ENCODE measurements around the gene PDE6B. TPM values are rescaled to one million over a fixed set of nuclear protein-coding genes. Genes with fewer than 3 reads are reported as not detected.

The PDE6B gene
- total and polyA plus RNA-seq, 2 of the 13 experiments (the other 11 are each of a cell fraction or from before 2014, with no cell fraction given), result 0.38 to 0.40 TPM

- TF ChIP-seq ZNF367 (CRISPR knock-in tag; IDR thresholded peaks at IDR 0.05; ENCODE audit: borderline replicate concordance) (no peak), ZNF557 (CRISPR knock-in tag; IDR thresholded peaks at IDR 0.05) (no peak), KDM3A (CRISPR knock-in tag; IDR thresholded peaks at IDR 0.05; ENCODE audit: low read depth) (no peak; the same call in 1 of the 2 replicates), ZNF318 (CRISPR knock-in tag; IDR thresholded peaks at IDR 0.05) (no peak), GATAD2A (CRISPR knock-in tag; IDR thresholded peaks at IDR 0.05) (peak; percentile 88), GTF3A (CRISPR knock-in tag; conservative IDR thresholded peaks at IDR 0.05) (no peak), JUND (CRISPR knock-in tag; IDR thresholded peaks at IDR 0.05) (no peak), SKIL (CRISPR knock-in tag; IDR thresholded peaks at IDR 0.05; ENCODE audit: borderline replicate concordance) (peak; percentile 40; the same call in 1 of the 2 replicates), NFE2L2 (IDR thresholded peaks at IDR 0.05; ENCODE audit: low read length) (no peak), ZNF24 (IDR thresholded peaks at IDR 0.05) (no peak), ZNF280B (CRISPR knock-in tag; IDR thresholded peaks at IDR 0.05; ENCODE audit: borderline replicate concordance) (no peak), ZNF773 (CRISPR knock-in tag; IDR thresholded peaks at IDR 0.05; ENCODE audit: borderline replicate concordance) (no peak), HNRNPH1 (optimal IDR thresholded peaks at IDR 0.05; ENCODE audit: low read depth, low read length) (no peak), DBP (CRISPR knock-in tag; IDR thresholded peaks at IDR 0.05; ENCODE audit: not compliant biosample characterization) (no peak), ZNF556 (CRISPR knock-in tag; IDR thresholded peaks at IDR 0.05; ENCODE audit: borderline replicate concordance) (no peak), ZBTB20 (CRISPR knock-in tag; IDR thresholded peaks at IDR 0.05; ENCODE audit: borderline replicate concordance, low read depth) (peak; percentile 61; the same call in 1 of the 2 replicates)
These were observed 67.6 kb downstream of the PDE6B start (continued) for GRCh38 chr4:692771-693554.
